K562 (cell line): ENCODE measurements around the gene IDH1. TPM values are rescaled to one million over a fixed set of nuclear protein-coding genes. Genes with fewer than 3 reads are reported as not detected.

Source experiments
- ATAC-seq: fragments of 200-7000 bp; cut with Tn5 transposase; 3 replicates; pipeline ENCODE4 v1.9.1; 2020; ENCODE audit warnings: moderate library complexity
- BruUV-seq: library from RNA; stranded (reverse); fragments of 400-500 nt; replicated peaks from 2 replicates; lab custom pipeline; 2021; lab: Mats Ljungman, UMichigan
- CTCF ChIA-PET: fragments of 300-600 bp; formaldehyde crosslinking; extraction: SDS; loops from one replicate; lab custom pipeline; 2021; ENCODE audit warnings: low intra/inter-chr PET ratio; lab: Yijun Ruan, JAX
- POLR2A ChIA-PET: fragments of 300-600, 350-650 bp; sonication (Branson Sonifier 250); formaldehyde crosslinking; extraction: SDS; loops from one replicate; lab custom pipeline; 2021; ENCODE audit warnings: antibody characterized with exemption, inconsistent platforms; lab: Yijun Ruan, JAX
- DNase-seq, 4 experiments: peaks; one replicate each; pipeline versions ENCODE4 v3.0.0 to v3.0.0-alpha.2; 2011 to 2018; ENCODE audit warnings: low spot score in 3 of 4, mixed read lengths in 3 of 4; ENCODE audit errors: extremely low read depth in 1 of 4
- FAIRE-seq: peaks from 2 replicates; lab custom pipeline; 2011; peaks lifted over from hg19 to GRCh38; lab: Jason Lieb, UNC
- H2AFZ ChIP-seq: 2 replicates; pipeline ENCODE4 v1.6.0; 2011; ENCODE audit warnings: low read depth, low read length, control low read depth, inconsistent platforms
- H3K27ac ChIP-seq: fragments of 200-600 bp; 3 replicates; pipeline ENCODE4 v1.8.0; 2011; ENCODE audit warnings: low read depth, mild to moderate bottlenecking, control low read depth, inconsistent platforms, low read length, moderate library complexity, mixed read lengths; ENCODE audit errors: extremely low read depth
- H3K27me3 ChIP-seq, 2 experiments: fragments of 300-600 bp in 1 of 2; 2 replicates in 1 of 2; 3 replicates in 1 of 2; pipeline versions ENCODE4 v1.6.0 to v1.8.0; 2011; ENCODE audit warnings: inconsistent platforms in 2 of 2, low read length in 2 of 2, mild to moderate bottlenecking in 1 of 2, mixed read lengths in 1 of 2, moderate library complexity in 1 of 2; ENCODE audit not compliant: control insufficient read depth in 2 of 2, insufficient read depth in 2 of 2
- H3K36me3 ChIP-seq: fragments of 300-600 bp; 3 replicates; pipeline ENCODE4 v1.8.0; 2011; ENCODE audit warnings: mild to moderate bottlenecking, low read length, inconsistent platforms; ENCODE audit not compliant: control insufficient read depth, insufficient read depth
- H3K4me1 ChIP-seq, 2 experiments: fragments of 200-600 bp in 1 of 2; replicated peaks in 1 of 2; 2 replicates in 1 of 2; 3 replicates in 1 of 2; pipeline versions ENCODE4 v1.5.1 to v1.8.0; 2011; ENCODE audit warnings: inconsistent platforms in 2 of 2, low read length in 2 of 2, mild to moderate bottlenecking in 1 of 2, mixed read lengths in 1 of 2, moderate library complexity in 1 of 2; ENCODE audit not compliant: control insufficient read depth in 2 of 2, insufficient read depth in 2 of 2
- H3K4me2 ChIP-seq: 2 replicates; pipeline ENCODE4 v1.6.1; 2011; ENCODE audit warnings: low read length, control low read depth, inconsistent platforms, mixed read lengths; ENCODE audit not compliant: insufficient read depth
- H3K4me3 ChIP-seq: fragments of 200-600 bp; sonication (generic), shearing (Covaris generic); 2 replicates; pipeline ENCODE4 v1.5.1; 2016; ENCODE audit warnings: control low read depth, inconsistent platforms
- H3K79me2 ChIP-seq: fragments of 200-600 bp; 3 replicates; pipeline ENCODE4 v1.8.0; 2011; ENCODE audit warnings: low read length, inconsistent platforms; ENCODE audit not compliant: control insufficient read depth, insufficient read depth
- H3K9ac ChIP-seq, 2 experiments: 2 replicates each; pipeline versions ENCODE4 v1.6.0 to v1.6.1; 2011; ENCODE audit warnings: low read depth in 2 of 2, low read length in 2 of 2, control low read depth in 1 of 2, inconsistent platforms in 1 of 2, mild to moderate bottlenecking in 1 of 2, mixed read lengths in 1 of 2; ENCODE audit not compliant: insufficient read depth in 1 of 2
- H3K9me1 ChIP-seq: one replicate; pipeline ENCODE4 v1.6.0; 2011; ENCODE audit warnings: inconsistent platforms, mild to moderate bottlenecking, low read length, moderate library complexity; ENCODE audit not compliant: control insufficient read depth, insufficient read depth
- H3K9me3 ChIP-seq: replicated peaks from 2 replicates; pipeline ENCODE4 v1.5.1; 2011; ENCODE audit warnings: low read depth, low read length, inconsistent platforms; ENCODE audit not compliant: control insufficient read depth, insufficient read depth
- H4K20me1 ChIP-seq: replicated peaks from 2 replicates; pipeline ENCODE4 v1.6.1; 2011; ENCODE audit warnings: low read length, inconsistent platforms, mixed read lengths; ENCODE audit not compliant: control insufficient read depth, insufficient read depth
- ARID3B ChIP-seq: fragments of 250-450 bp; sonication (Bioruptor Pico); IDR thresholded peaks from 2 replicates; pipeline ENCODE4 v1.4.0; 2020; ENCODE audit warnings: borderline replicate concordance
- DPF2 ChIP-seq: fragments of 450-650 bp; IDR thresholded peaks from 2 replicates; pipeline ENCODE4 v1.6.1; 2016
- ETV6 ChIP-seq, 3 experiments: fragments of 150-350 bp in 1 of 3; sonication (generic) in 1 of 3; formaldehyde crosslinking in 1 of 3; IDR thresholded peaks; 2 replicates each; pipeline versions ENCODE4 v1.6.1 to v1.8.0; 2014 to 2022; ENCODE audit warnings: borderline replicate concordance in 2 of 3, low read depth in 2 of 3, antibody characterized with exemption in 1 of 3, low read length in 1 of 3, mild to moderate bottlenecking in 1 of 3, missing genetic modification reagents in 1 of 3
- FOXO4 ChIP-seq: fragments of 450-650 bp; formaldehyde crosslinking; IDR thresholded peaks from 2 replicates; pipeline ENCODE4 v1.4.0; 2020; ENCODE audit warnings: mild to moderate bottlenecking, moderate library complexity
- GABPB2 ChIP-seq: fragments of 250-450 bp; sonication (Bioruptor Pico); conservative IDR thresholded peaks from 2 replicates; pipeline ENCODE4 v1.5.1; 2021; ENCODE audit warnings: mild to moderate bottlenecking
- HDAC1 ChIP-seq, 2 experiments: fragments of 450-650 bp; IDR thresholded peaks; 2 replicates each; pipeline ENCODE4 v1.6.1; 2016 to 2017; ENCODE audit warnings: inconsistent platforms in 1 of 2, mild to moderate bottlenecking in 1 of 2, moderate library complexity in 1 of 2
- HOXB6 ChIP-seq: fragments of 250-450 bp; sonication (Bioruptor Pico); IDR thresholded peaks from 2 replicates; pipeline ENCODE4 v1.5.1; 2022; ENCODE audit warnings: mild to moderate bottlenecking, borderline replicate concordance
- MAFG ChIP-seq: fragments of 450-650 bp; conservative IDR thresholded peaks from 2 replicates; pipeline ENCODE4 v1.6.1; 2016; ENCODE audit warnings: missing genetic modification characterization, missing compliant biosample characterization
- MTF1 ChIP-seq: fragments of 250-450 bp; sonication (Bioruptor Pico); IDR thresholded peaks from 2 replicates; pipeline ENCODE4 v1.9.0; 2021; ENCODE audit warnings: moderate library complexity, mild to moderate bottlenecking, inconsistent platforms, borderline replicate concordance
- NFE2L1 ChIP-seq: fragments of 450-650 bp; IDR thresholded peaks from 2 replicates; pipeline ENCODE4 v1.6.1; 2016; ENCODE audit warnings: missing genetic modification characterization, low read depth, mild to moderate bottlenecking, missing compliant biosample characterization, moderate library complexity, borderline replicate concordance
- NFXL1 ChIP-seq: fragments of 450-650 bp; formaldehyde crosslinking; IDR thresholded peaks from 2 replicates; pipeline ENCODE4 v1.4.0; 2021; ENCODE audit warnings: mild to moderate bottlenecking
- RBBP5 ChIP-seq: fragments of 200-600 bp; sonication (generic); IDR thresholded peaks from 2 replicates; pipeline ENCODE4 v1.6.1; 2012; ENCODE audit warnings: borderline replicate concordance, mild to moderate bottlenecking, low read length, control low read depth, inconsistent platforms; ENCODE audit not compliant: insufficient read depth, poor library complexity, severe bottlenecking
- TAL1 ChIP-seq: fragments of 450-650 bp; IDR thresholded peaks from 2 replicates; pipeline ENCODE4 v1.6.1; 2016; ENCODE audit warnings: mild to moderate bottlenecking
- YBX1 ChIP-seq: fragments of 450-650 bp; IDR thresholded peaks from 2 replicates; pipeline ENCODE4 v1.7.1; 2016; ENCODE audit warnings: mild to moderate bottlenecking
- ZNF655 ChIP-seq: fragments of 250-450 bp; sonication (Bioruptor Pico); IDR thresholded peaks from 2 replicates; pipeline ENCODE4 v1.5.0; 2021
- WGBS: fragments of 100-300 bp; shearing (Covaris generic); methylation state at CpG from one replicate; pipeline ENCODE4 v1.1.6; 2016; ENCODE audit warnings: low coverage, mixed read lengths; ENCODE audit not compliant: insufficient coverage; ENCODE audit errors: missing lambda C conversion rate; 5-methylcytosine and 5-hydroxymethylcytosine counted together
- in situ Hi-C: fragments of 300-500 bp; cut with MboI; formaldehyde crosslinking; loops from 4 replicates; pipeline ENCODE4 v1.15.0; 2018; ENCODE audit warnings: inconsistent platforms, mixed read lengths
- intact Hi-C: fragments of 100-400 bp; cut with micrococcal nuclease; formaldehyde crosslinking; loops from 2 replicates; pipeline ENCODE4 v1.14.2; 2022
- polyA plus RNA-seq, 8 experiments: library from polyadenylated mRNA; depleted of rRNA in 4 of 8; stranded (reverse) in 5 of 8; unstranded in 3 of 8; fragments of >200 nt; fragmentation: Nextera tagmentation in 2 of 8; fragmentation: Illumina TruSeq in 1 of 8; extraction: Ambion mirVana in 2 of 8; extraction: Trizol in 1 of 8; gene quantifications; 2 replicates each; pipeline versions ENCODE4 v1.2.1 to v1.2.3, GENCODE V29; 2011 to 2014; ENCODE audit warnings: inconsistent platforms in 1 of 8, missing spikeins in 1 of 8
- total RNA-seq, 7 experiments: library from RNA; depleted of rRNA in 6 of 7; stranded (reverse); fragments of >200 nt in 6 of 7; fragmentation: Illumina TruSeq in 2 of 7; extraction: Trizol in 2 of 7; gene quantifications; 2 replicates each; pipeline versions ENCODE4 v1.2.1 to v1.2.3, GENCODE V29; 2011 to 2021; ENCODE audit warnings: low replicate concordance in 1 of 7

Gene IDH1
- total and polyA plus RNA-seq, 9 of the 15 experiments (the other 6 are each of a cell fraction or from before 2014, with no cell fraction given), result 61.9 to 194 (median 101) TPM

- TF ChIP-seq GABPB2 (CRISPR knock-in tag), result no peak
Observed at GRCh38 chr2:208296610-208297009, 41.7 kb upstream of the IDH1 start (continued).

- peaks cover 3 to 7% of the 10 kb centered on the region in 2 experiments; a peak in 3 of 5 replicates for H3K4me1 ChIP-seq
- H3K4me2 ChIP-seq, result no peak overlapping the region; the same call in 1 of the 2 replicates
- no peaks in the 10 kb centered on the region for H3K9me3 ChIP-seq
- H3K27me3 ChIP-seq, result no peaks in the 10 kb centered on the region
- H3K27ac ChIP-seq, result no peak overlapping the region
- in situ Hi-C loops, result no loop called here
- H2AFZ ChIP-seq, result no peak overlapping the region
- no peak for FAIRE-seq
- peak in 1 of 4 experiments; percentile 18 for DNase-seq
- WGBS, result 39% methylated on average over 4 of the region's 4 CpGs
- H3K9me1 ChIP-seq, result no peaks in the 10 kb centered on the region
- POLR2A ChIA-PET, result interaction anchor here (0.9 kb wide), 1 partner anchor 14 kb away, joined by 4 read pairs; no protein-coding TSS in a partner anchor
- H3K9ac ChIP-seq, result 0 out of 4 replicates have a peak overlapping the region, but pooled peaks of 1 of the 2 experiments have one; percentile 1
- intact Hi-C loops, result no loop called here
- no peak overlapping the region for H3K4me3 ChIP-seq
- H4K20me1 ChIP-seq, result no peaks in the 10 kb centered on the region
- H3K36me3 ChIP-seq, result peaks cover 63% of the 10 kb centered on the region
- peak; percentile 87 for ATAC-seq
- CTCF ChIA-PET, result no interaction called here
- BruUV-seq, result no TSS peak
- peaks cover 26% of the 10 kb centered on the region for H3K79me2 ChIP-seq
- TF ChIP-seq HDAC1 (IDR thresholded peaks at IDR 0.05) (no peak), NFE2L1 (tag) (peak; percentile 79), RBBP5 (no peak), NFXL1 (CRISPR knock-in tag) (no peak), ARID3B (CRISPR knock-in tag) (no peak), MTF1 (CRISPR knock-in tag) (no peak), YBX1 (no peak), ZNF655 (CRISPR knock-in tag) (no peak), DPF2 (peak; percentile 51), ETV6 (IDR thresholded peaks at IDR 0.05; ENCODE audit: borderline replicate concordance in 1 of 2, low read depth in 2 of 2, low read length in 1 of 2) (no peak), ETV6 (CRISPR knock-in tag; IDR thresholded peaks at IDR 0.05; ENCODE audit: borderline replicate concordance) (no peak), MAFG (tag) (peak; percentile 95), TAL1 (no peak), HOXB6 (CRISPR knock-in tag) (no peak), FOXO4 (CRISPR knock-in tag) (no peak)
Observed at GRCh38 chr2:208295834-208296233, 41.0 kb upstream of the IDH1 start.
